HG02678 (cell line): ENCODE results near the gene APBA3.

ENCODE experiments used
- ATAC-seq: cut with Tn5 transposase; IDR thresholded peaks from one replicate; pipeline ENCODE4 v1.9.1; 2021; ENCODE audit warnings: mild to moderate bottlenecking, moderate library complexity; ENCODE audit not compliant: unreplicated experiment

APBA3 gene

GRCh38 chr19:3751236-3751635 lies 10.3 kb downstream of the APBA3 start:
- ATAC-seq, result no peak

GRCh38 chr19:3750211-3750610 lies 11.3 kb downstream of the APBA3 start:
- ATAC-seq, result no peak

DNA sequence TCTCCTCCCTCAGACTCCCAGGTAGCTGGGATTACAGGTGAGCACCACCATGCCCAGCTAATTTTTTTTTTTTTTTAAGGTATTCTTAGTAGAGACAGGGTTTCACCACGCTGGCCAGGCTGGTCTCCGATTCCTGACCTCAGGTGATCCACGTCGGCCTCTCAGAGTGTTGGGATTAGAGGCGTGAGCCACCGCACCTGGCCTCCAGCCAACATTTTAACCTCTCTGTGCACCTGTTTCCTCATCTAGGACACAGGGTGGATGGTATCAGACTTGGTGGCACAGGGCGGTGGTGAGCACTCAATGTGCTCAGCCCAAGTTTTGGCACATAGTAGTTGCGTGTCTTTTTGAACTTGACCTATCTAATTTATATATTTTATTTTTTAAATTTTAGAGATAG lies 12.5 kb downstream of the APBA3 start:
- ATAC-seq, result no peak

DNA sequence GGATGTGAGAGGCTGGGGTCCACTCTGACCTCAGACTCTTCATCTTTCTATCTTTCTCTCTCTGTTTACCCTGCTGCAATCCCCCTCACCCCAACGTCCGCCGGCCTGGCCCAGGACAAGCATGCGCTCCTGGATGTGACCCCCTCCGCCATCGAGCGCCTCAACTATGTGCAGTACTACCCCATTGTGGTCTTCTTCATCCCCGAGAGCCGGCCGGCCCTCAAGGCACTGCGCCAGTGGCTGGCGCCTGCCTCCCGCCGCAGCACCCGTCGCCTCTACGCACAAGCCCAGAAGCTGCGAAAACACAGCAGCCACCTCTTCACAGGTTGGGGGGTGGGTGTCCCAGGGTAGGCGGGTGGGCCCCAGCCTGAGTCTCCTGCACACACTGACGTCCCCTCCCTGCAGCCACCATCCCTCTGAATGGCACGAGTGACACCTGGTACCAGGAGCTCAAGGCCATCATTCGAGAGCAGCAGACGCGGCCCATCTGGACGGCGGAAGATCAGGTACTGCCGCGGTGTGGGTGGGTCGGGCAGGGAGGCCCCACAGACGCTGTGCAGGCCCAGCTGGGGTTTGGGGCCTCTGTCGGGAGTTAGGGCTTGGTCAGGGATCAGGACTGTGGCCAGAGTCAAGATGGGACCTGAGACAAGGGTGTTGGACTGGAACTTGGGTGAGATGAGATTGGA lies 15.0 kb downstream of the APBA3 start:
- no peak for ATAC-seq

DNA sequence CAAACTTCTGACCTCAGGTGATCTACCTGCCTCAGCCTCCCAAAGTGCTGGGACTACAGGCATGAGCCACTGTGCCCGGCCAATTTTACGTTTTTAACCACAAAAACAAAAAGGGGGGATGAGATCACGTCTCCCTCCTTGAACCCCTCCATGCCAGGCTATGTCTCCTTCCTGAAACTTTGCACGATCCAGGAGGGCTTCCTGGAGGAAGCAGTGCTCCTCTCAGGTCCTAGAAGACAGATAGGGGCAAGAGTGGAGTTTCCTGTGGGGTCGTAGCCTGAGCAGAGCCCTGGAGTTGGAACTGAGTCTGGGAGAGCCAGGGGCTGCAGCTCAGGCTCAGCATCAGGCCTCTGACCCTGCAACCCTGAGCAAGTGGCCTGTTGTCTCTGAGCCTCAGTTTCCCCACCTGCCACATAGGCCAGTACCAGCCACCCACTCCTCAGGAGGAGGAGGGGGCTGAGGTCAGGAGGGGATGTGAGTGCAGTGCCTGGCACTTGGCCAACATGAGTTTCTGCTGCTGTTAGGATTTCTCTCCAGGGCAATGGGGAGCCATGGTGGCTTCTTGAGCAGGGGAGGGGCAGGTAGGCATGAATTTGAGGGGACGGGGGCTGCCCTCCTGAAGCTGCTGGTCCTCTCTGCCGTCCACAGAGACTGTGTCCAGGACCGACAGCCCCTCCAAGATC lies 16.0 kb downstream of the APBA3 start:
- ATAC-seq, result no peak

- ATAC-seq, result no peak
Observed at GRCh38 chr19:3743486-3743885, 18.0 kb downstream of the APBA3 start.

GRCh38 chr19:3740431-3740830 lies 21.1 kb downstream of the APBA3 start:
- ATAC-seq, result no peak

DNA sequence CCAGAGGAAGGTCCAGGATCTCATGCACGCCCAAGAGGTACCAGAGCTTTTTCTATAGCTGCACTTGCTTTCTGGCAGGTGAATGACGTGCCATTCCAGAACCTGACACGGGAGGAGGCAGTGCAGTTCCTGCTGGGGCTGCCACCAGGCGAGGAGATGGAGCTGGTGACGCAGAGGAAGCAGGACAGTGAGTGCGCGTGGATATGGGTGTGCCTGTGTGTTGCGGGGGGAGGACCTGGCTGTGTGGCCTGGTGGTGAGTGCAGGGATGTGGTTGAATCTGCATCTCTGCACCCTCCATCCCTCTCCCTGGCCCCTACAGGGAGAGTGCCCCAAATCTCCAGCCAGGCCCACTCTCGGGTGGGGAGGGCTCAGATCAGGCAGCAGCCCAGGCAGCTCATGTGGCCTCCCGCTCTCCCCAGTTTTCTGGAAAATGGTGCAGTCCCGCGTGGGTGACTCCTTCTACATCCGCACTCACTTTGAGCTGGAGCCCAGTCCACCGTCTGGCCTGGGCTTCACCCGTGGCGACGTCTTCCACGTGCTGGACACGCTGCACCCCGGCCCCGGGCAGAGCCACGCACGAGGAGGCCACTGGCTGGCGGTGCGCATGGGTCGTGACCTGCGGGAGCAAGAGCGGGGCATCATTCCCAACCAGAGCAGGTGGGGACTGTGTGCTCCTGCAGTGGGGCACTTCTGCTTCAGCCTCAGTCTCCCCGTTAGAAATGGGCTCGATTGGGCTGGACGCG lies 22.8 kb downstream of the APBA3 start:
- ATAC-seq, result no peak

DNA sequence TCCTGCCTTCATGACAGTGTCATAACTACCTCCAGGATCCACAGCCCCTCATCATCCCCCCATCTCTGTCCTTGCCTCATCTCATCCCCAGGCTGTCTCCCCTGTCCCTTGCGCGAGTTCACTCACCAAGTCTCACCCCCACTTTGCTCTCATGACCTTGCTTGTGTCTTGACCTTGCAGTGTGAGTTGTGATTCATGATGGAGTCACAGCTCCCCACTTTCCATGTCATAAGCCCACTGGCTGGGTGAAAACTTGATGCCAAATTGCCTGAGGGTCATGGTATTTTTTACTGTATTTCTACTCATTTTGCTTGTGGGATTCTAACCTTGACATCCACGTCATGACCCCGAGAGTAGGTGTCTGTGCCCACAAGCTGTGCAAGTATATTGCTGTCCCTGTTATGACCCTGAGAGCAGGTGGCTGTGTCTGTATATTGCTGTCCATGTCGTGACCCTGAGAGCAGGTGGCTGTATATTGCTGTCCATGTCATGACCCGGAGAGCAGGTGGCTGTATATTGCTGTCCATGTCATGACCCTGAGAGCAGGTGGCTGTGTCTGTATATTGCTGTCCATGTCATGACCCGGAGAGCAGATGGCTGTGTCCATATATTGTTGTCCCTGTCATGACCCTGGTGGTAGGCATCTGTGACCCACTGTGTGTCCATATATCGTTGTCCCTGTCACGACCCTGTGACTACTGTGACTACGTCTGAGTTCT lies 23.8 kb downstream of the APBA3 start:
- ATAC-seq, result no peak

GRCh38 chr19:3736106-3736724 lies 25.3 kb downstream of the APBA3 start:
- no peak for ATAC-seq

DNA sequence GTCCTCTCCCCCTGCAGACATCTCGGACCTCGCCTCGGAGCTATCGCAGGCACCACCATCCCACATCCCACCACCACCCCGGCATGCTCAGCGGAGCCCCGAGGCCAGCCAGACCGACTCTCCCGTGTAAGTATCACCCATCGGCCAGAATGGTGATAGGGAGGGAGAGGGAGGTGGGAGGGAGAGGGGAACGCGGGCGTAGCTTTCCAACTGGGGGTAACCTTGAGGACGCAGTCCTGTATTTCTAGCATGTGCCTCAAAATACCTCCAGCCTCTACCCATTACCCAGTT lies 27.2 kb downstream of the APBA3 start:
- no peak for ATAC-seq

DNA sequence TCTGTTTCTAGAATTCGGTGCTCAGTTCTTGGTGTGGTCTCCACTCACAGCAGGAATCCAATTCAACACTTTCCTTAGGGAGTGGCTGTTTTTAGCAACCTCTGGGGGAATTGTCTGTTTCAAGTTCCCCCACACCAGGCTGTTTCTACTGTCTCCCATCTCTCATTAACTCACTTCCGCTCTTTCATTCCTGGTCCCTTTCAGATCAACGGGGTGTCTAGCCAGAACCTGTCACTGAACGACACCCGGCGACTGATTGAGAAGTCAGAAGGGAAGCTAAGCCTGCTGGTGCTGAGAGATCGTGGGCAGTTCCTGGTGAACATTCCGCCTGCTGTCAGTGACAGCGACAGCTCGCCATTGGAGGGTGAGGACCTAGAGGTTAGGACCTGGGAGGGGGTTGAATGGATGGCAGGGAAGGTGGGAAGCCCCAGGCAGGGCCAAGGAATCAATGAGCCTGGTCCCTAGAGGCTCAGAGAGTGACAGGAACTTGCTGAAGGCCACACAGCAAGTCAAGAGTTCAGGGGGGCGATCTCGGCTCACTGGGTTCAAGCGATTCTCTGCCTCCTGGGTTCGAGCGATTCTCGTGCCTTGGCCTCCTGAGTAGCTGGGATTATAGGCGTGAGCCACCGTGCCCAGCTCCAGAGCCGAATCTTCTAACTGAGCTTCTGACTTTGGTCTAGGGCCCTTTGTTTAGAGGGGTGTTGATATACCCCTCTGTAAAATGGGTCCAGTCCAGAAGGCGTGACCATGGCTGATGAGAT lies 27.8 kb downstream of the APBA3 start:
- ATAC-seq, result no peak

GRCh38 chr19:3732108-3732507 lies 29.4 kb downstream of the APBA3 start:
- no peak for ATAC-seq

DNA sequence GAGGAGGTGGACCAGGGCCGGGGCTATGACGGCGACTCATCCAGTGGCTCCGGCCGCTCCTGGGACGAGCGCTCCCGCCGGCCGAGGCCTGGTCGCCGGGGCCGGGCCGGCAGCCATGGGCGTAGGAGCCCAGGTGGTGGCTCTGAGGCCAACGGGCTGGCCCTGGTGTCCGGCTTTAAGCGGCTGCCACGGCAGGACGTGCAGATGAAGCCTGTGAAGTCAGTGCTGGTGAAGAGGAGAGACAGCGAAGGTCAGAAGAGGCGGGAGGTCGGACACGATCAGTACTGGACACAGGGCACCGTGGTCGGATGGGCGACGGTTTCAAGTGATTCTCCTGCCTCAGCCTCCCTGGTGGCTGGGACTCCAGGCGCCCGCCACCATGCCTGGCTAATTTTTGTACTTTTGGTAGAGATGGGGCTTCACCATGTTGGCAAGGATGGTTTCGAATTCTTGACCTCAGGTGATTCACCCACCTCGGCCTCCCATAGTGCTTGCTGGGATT lies 31.0 kb downstream of the APBA3 start:
- no peak for ATAC-seq

- ATAC-seq, result no peak
Observed at GRCh38 chr19:3725640-3726310, 35.7 kb downstream of the APBA3 start.

DNA sequence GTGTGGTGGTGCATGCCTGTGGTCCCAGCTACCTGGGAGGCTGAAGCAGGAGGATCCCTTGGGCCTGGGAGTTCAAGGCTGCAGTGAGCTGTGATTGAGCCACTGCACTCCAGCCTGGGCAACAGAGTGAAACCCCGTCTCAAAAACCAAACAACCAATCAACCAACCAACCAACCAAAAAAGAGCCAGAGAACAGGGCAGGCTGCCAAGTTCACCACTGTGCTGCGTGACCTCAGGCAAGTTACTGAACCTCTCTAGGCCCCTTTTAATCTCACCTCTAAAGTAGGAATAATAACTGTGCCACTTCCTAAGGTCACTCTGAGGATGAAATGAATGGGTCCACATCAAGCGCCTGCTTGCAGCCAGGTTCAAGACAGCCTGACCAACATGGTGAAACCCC lies 36.4 kb downstream of the APBA3 start:
- no peak for ATAC-seq

DNA sequence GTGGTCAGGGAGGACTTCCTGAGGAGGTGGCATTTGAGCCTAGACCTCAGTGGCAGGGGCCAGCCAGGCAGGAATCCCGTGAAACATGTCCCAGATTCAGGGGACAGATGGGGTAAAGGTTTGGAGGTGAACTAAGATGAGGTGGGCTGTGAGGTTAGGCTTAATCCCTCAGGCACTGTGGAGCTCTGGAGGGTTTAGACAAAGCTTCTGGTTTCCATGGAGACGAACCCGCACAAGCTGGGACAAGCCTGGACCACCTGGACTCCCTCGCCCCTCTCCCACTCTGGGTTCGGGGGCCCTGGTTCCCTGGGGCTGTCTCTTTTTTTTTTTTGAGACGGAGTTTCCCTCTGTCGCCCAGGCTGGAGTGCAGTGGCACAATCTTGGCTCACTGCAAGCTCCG lies 37.6 kb downstream of the APBA3 start:
- no peak for ATAC-seq

- no peak for ATAC-seq
Observed at GRCh38 chr19:3723110-3723488, 38.4 kb downstream of the APBA3 start.

GRCh38 chr19:3722443-3723109 lies 38.9 kb downstream of the APBA3 start:
- ATAC-seq, result no peak
